ENCODE data around the gene ZFYVE19. TPM values are rescaled to one million over a fixed set of nuclear protein-coding genes. Genes with fewer than 3 reads are reported as not detected.

ZFYVE19 gene
- total and polyA plus RNA-seq, 2 of the 13 experiments (the other 11 are each of a cell fraction or from before 2014, with no cell fraction given): 23.3 to 44.0 TPM

DNA sequence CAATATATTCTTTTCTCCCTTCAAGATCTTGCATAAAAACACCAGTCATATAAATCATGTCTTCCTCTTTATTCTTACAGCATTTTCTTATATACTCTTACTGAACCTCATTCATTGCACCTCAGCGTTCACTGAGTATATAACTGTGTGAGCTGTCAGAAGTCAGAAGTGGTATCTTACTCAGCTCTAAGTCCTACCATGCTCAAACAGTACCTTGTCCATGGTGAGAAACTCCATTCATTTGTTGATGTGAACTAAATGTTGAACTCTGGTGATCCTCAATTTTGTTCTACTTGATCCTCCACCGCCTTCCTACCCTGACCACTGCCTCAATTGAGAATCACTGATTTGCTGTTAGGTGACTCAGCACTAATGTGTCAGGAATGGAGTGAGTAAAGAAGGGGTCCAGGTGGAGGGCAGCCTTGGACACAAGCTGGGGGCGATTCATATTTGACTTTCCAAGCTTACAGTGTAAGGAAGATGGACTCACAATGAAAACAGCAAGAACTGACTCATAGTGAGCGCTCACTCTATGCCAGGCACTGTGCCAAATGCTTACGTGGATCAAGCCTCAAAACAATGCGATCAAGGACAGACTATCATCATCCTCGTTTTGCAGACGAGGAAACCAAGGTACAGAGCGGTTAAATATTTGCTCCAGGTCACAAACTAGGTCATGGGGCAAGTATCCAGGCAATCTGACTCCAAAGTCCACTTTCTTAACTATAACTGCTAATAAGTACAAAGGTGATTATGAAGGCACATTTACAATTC lies 13.5 kb upstream of the ZFYVE19 start (continued):
- TF ChIP-seq, protein P1, sequence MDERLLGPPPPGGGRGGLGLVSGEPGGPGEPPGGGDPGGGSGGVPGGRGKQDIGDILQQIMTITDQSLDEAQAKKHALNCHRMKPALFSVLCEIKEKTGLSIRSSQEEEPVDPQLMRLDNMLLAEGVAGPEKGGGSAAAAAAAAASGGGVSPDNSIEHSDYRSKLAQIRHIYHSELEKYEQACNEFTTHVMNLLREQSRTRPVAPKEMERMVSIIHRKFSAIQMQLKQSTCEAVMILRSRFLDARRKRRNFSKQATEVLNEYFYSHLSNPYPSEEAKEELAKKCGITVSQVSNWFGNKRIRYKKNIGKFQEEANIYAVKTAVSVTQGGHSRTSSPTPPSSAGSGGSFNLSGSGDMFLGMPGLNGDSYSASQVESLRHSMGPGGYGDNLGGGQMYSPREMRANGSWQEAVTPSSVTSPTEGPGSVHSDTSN (CRISPR knock-in tag; IDR thresholded peaks at IDR 0.05): no peak
- TF ChIP-seq, protein P2, sequence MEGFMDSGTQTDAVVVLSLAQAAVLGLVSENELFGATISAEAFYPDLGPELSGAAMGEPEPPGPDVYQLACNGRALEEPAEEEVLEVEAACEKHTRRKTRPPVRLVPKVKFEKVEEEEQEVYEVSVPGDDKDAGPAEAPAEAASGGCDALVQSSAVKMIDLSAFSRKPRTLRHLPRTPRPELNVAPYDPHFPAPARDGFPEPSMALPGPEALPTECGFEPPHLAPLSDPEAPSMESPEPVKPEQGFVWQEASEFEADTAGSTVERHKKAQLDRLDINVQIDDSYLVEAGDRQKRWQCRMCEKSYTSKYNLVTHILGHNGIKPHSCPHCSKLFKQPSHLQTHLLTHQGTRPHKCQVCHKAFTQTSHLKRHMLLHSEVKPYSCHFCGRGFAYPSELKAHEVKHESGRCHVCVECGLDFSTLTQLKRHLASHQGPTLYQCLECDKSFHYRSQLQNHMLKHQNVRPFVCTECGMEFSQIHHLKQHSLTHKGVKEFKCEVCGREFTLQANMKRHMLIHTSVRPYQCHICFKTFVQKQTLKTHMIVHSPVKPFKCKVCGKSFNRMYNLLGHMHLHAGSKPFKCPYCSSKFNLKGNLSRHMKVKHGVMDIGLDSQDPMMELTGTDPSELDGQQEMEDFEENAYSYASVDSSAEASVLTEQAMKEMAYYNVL (CRISPR knock-in tag; IDR thresholded peaks at IDR 0.05; ENCODE audit: borderline replicate concordance): peak; percentile 92
- TF ChIP-seq ZNF644 (CRISPR knock-in tag; IDR thresholded peaks at IDR 0.05; ENCODE audit: low read depth) (peak; percentile 37; the same call in 1 of the 2 replicates), SIX1 (CRISPR knock-in tag; IDR thresholded peaks at IDR 0.05; ENCODE audit: borderline replicate concordance) (no peak), RBFOX2 (IDR thresholded peaks at IDR 0.05; ENCODE audit: low read depth, low read length) (no peak), THAP11 (CRISPR knock-in tag; IDR thresholded peaks at IDR 0.05) (peak; percentile 80), ZNF562 (CRISPR knock-in tag; IDR thresholded peaks at IDR 0.05; ENCODE audit: borderline replicate concordance) (no peak), HNF4G (IDR thresholded peaks at IDR 0.05; ENCODE audit: borderline replicate concordance, low read depth, low read length) (peak; percentile 92; the same call in 1 of the 2 replicates), HNF4G (CRISPR knock-in tag; IDR thresholded peaks at IDR 0.05; ENCODE audit: borderline replicate concordance, low read depth) (peak; percentile 77; the same call in 1 of the 2 replicates), GATA4 (IDR thresholded peaks at IDR 0.05; ENCODE audit: borderline replicate concordance, low read depth) (no peak), ELF3 (CRISPR knock-in tag; IDR thresholded peaks at IDR 0.05) (peak; percentile 88), ISX (CRISPR knock-in tag; conservative IDR thresholded peaks at IDR 0.05) (no peak), YEATS2 (CRISPR knock-in tag; IDR thresholded peaks at IDR 0.05; ENCODE audit: borderline replicate concordance) (no peak), ZNF792 (CRISPR knock-in tag; IDR thresholded peaks at IDR 0.05) (peak; percentile 80; the same call in 1 of the 2 replicates), BCL6 (CRISPR knock-in tag; IDR thresholded peaks at IDR 0.05) (peak; percentile 72), ZNF317 (CRISPR knock-in tag; IDR thresholded peaks at IDR 0.05) (peak; percentile 94), ATF1 (CRISPR knock-in tag; IDR thresholded peaks at IDR 0.05) (no peak)
- TF ChIP-seq, protein P3, sequence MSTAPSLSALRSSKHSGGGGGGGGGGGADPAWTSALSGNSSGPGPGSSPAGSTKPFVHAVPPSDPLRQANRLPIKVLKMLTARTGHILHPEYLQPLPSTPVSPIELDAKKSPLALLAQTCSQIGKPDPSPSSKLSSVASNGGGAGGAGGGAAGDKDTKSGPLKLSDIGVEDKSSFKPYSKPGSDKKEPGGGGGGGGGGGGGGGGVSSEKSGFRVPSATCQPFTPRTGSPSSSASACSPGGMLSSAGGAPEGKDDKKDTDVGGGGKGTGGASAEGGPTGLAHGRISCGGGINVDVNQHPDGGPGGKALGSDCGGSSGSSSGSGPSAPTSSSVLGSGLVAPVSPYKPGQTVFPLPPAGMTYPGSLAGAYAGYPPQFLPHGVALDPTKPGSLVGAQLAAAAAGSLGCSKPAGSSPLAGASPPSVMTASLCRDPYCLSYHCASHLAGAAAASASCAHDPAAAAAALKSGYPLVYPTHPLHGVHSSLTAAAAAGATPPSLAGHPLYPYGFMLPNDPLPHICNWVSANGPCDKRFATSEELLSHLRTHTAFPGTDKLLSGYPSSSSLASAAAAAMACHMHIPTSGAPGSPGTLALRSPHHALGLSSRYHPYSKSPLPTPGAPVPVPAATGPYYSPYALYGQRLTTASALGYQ (CRISPR knock-in tag; IDR thresholded peaks at IDR 0.05): no peak
- TF ChIP-seq, protein P4, sequence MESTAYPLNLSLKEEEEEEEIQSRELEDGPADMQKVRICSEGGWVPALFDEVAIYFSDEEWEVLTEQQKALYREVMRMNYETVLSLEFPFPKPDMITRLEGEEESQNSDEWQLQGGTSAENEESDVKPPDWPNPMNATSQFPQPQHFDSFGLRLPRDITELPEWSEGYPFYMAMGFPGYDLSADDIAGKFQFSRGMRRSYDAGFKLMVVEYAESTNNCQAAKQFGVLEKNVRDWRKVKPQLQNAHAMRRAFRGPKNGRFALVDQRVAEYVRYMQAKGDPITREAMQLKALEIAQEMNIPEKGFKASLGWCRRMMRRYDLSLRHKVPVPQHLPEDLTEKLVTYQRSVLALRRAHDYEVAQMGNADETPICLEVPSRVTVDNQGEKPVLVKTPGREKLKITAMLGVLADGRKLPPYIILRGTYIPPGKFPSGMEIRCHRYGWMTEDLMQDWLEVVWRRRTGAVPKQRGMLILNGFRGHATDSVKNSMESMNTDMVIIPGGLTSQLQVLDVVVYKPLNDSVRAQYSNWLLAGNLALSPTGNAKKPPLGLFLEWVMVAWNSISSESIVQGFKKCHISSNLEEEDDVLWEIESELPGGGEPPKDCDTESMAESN (CRISPR knock-in tag; conservative IDR thresholded peaks at IDR 0.05): peak; percentile 51
- TF ChIP-seq, protein P5, sequence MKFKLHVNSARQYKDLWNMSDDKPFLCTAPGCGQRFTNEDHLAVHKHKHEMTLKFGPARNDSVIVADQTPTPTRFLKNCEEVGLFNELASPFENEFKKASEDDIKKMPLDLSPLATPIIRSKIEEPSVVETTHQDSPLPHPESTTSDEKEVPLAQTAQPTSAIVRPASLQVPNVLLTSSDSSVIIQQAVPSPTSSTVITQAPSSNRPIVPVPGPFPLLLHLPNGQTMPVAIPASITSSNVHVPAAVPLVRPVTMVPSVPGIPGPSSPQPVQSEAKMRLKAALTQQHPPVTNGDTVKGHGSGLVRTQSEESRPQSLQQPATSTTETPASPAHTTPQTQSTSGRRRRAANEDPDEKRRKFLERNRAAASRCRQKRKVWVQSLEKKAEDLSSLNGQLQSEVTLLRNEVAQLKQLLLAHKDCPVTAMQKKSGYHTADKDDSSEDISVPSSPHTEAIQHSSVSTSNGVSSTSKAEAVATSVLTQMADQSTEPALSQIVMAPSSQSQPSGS (CRISPR knock-in tag; IDR thresholded peaks at IDR 0.05): peak; percentile 75; the same call in 1 of the 2 replicates

Measured in HepG2 (cell line).